ENCODE measurements around the gene C11orf91.
"Not testable (repeated sequence)": the region's sequence is repeated elsewhere in the genome, so short reads cannot be mapped to it uniquely, and the experiment has no call there.

Gene C11orf91

GRCh38 chr11:33670250-33671011, 30.2 kb downstream of the C11orf91 start:
- DNase-seq (ENCODE audit: low spot score) = no peak

DNA sequence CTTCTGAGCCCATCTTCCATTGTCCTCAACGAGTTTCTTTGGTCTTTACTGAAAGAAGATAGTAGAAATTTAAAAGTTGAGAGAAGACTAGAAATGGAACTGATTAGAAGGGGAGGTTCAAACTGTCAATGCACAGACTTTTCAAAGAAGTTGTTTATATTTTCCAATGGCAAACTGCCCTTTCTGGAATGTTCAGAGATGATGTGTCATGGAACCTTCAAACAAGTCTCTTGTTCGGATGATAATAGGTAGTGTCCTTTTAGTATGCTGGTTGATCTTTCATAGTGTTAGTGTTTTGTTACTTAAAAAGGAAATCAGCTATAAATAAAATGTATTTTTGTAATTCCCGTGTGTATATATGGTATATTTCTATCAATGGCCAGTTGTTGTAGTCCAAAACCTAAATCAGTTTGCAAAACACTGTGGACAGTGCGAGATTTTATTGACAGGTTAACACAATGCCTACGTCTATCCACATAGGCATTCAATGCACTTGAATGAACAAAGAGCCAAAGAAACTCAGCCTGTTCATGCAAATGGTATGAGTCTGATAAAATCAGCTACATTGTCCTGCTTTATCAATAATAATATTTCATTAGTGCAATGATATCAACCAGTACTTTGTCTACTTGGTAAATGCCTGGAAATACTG, 30.9 kb downstream of the C11orf91 start:
- DNase-seq (ENCODE audit: low spot score) = no peak

DNA sequence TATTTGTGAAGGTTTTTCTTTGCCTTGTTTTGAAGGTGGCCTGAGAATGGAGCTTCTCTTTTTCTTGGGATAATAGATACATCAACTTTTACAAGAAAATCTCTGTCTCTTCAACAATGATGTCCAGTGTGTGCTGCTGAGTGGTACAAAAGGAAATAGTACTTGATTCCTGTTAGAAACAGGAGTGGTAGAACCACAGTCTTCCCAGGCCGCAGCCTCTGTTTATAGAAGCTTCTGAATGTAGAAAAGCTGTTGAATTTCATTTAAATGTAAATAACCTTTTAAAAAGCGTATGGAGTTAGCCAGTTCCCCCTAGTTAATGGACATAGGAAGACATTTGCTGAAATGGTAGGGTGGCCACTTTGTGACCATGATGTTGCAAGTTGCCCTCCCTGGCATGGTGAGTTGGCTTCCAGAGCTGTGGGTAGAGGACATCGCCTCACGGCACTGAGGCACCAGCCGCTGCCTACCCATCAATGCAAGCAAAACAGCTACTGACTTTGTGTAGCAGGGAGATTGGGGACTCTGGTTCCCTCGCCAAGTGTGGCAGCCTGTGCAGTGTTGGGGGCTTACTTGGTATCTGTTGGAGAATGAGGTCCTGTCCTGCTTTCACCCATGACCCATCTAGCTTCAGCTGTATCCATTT, 31.6 kb downstream of the C11orf91 start:
- no peak for DNase-seq (ENCODE audit: low spot score)

- DNase-seq (ENCODE audit: low spot score) = no peak
Measured at GRCh38 chr11:33668468-33668825, 32.2 kb downstream of the C11orf91 start.

DNA sequence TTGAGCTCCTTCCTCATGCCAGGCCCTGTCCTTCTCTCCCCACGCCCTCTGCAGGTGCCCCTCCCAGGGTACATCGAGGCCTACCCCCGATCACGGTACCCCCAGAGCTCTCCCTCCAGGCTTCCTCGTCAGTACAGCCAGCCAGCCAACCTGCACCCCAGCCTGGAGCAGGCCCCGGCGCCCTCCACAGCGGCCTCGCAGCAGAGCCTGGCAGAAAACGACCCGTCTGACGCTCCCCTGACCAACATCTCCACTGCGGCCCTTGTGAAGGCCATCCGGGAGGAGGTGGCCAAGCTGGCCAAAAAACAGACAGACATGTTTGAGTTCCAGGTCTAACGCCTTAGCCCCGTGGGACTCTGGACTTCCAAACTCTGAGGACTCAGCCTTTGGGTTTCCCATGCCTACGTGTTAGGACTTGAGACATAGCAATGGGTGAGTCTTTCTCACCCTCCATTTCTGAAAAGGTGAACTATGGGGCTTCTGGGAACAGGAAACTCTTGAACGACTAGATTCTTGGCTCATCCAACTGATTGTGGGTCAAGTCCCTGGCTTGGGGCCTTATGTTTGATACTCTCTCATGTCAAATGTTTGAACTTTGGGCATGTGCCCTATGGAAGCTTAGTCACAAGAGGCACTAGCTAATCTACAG, 32.7 kb downstream of the C11orf91 start:
- no peak for DNase-seq (ENCODE audit: low spot score)

- DNase-seq (ENCODE audit: low spot score) = no peak
Measured at GRCh38 chr11:33665350-33666106, 35.1 kb downstream of the C11orf91 start.

GRCh38 chr11:33664827-33665226, 35.8 kb downstream of the C11orf91 start:
- no peak for DNase-seq (ENCODE audit: low spot score)

DNA sequence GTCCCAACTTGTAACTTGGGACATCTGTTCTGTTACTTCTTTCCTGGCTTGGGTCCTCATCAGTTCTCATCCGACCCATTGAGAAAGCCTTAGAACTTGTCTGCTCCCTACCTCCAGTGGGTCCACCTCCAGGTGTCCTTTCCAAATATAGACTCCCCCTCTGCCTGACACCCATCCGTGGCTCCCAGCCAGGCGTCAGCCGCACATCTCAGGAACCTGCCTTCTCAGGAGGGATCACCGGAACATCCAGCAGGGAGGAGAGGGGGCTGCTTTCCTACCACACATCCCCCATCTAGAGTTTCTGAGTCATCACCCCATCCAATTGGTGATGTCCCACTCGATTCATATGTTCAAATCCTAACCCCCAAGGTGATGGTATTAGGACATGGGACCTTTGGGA, 36.5 kb downstream of the C11orf91 start:
- DNase-seq (ENCODE audit: low spot score) = no peak

DNA sequence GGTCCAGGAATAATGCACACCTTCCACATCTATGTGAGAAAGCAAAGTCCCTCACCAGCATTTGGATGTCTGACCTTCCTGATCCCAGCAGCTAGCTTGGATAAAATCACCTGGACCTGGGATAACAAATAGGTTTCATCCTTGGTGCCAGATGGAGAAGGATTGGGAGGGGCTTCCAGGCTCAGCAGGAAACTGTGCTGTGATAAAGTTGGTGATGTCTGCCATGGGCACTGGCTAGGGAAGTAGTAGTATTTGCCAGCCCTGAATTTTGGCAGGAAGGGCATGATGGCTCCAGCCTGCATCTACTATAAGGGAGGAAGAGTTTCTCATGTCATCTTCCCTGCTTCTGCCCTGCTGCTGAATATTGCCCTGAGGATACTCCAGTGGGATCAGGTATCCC, 37.5 kb downstream of the C11orf91 start:
- DNase-seq (ENCODE audit: low spot score) = no peak

DNA sequence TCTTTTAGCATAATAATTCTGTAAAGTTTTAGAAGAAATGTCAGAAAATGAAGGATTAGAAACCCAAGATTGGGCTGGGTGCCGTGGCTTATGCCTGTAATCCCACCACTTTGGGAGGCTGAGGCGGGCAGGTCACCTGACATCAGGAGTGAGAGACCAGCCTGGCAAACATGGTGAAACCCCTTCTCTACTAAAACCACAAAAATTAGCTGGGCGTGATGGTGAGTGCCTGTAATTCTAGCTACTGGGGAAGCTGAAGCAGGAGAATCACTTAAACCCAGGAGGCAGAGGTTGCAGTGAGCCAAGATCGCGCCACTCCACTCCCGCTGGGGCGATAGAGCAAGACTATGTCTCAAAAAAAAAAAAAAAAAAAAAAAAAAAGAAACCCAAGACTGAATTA, 39.1 kb downstream of the C11orf91 start:
- not testable (repeated sequence) for DNase-seq (ENCODE audit: low spot score)

DNA sequence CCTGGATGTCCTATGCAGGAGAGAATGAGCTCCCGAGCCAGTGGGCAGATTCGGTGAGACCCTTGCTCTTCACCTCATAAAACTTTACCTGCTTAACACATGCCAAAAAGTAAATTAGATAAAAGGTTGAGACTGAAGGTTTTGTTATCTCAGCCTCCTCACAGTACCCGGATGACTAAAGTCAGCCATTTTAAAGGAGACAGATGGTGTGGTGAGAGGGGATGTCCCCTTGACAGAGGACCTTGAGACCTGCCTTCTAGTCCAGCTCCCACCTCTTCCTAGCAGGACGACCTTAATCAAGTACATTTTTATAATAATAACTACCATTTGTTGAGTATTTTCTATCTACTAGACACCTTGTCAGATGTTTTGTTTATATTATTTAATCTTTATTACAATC, 39.7 kb downstream of the C11orf91 start:
- no peak for DNase-seq (ENCODE audit: low spot score)

GRCh38 chr11:33659370-33660139, 41.1 kb downstream of the C11orf91 start:
- DNase-seq (ENCODE audit: low spot score) = no peak

GRCh38 chr11:33658195-33658900, 42.3 kb downstream of the C11orf91 start:
- no peak for DNase-seq (ENCODE audit: low spot score)

DNA sequence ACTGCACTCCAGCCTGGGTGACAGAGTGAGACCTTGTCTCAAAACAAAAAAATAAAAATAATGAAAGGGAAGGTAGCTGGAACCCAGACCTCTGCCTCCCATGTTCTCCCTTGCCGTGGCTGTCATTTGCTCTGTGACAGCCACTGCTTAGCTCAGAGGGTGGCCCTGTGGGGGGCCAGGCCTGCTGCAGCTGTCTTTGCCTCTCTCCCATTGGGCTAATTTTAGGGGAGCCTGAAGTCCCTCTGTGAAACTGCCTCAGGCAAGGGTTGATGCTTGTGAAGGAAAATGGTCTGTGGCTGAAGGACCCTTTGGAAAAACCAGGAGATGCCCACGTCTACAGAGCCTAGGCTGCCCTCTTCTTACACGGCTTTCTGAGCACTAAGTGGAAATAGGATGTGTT, 42.9 kb downstream of the C11orf91 start:
- no peak for DNase-seq (ENCODE audit: low spot score)

DNA sequence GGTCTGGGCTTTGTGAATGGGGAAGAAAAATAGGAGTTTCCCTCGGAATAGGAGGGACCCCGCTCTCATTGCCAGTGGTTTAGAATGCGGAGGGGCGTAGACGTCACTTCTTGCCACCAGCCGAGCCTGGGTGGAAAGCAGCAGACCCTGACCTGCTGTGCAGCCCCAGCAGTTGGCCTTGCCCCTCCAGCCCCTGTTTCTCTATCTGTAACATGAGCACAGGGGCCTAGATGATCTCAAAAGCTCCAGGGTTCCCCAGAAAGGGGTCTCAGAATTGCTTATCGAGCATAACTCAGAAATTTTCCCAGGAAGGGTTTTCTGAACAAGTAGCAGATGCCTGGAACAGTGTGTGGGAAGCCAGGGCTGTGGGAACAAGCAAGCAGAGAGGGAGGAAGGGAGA, 43.9 kb downstream of the C11orf91 start:
- DNase-seq (ENCODE audit: low spot score) = no peak

DNA sequence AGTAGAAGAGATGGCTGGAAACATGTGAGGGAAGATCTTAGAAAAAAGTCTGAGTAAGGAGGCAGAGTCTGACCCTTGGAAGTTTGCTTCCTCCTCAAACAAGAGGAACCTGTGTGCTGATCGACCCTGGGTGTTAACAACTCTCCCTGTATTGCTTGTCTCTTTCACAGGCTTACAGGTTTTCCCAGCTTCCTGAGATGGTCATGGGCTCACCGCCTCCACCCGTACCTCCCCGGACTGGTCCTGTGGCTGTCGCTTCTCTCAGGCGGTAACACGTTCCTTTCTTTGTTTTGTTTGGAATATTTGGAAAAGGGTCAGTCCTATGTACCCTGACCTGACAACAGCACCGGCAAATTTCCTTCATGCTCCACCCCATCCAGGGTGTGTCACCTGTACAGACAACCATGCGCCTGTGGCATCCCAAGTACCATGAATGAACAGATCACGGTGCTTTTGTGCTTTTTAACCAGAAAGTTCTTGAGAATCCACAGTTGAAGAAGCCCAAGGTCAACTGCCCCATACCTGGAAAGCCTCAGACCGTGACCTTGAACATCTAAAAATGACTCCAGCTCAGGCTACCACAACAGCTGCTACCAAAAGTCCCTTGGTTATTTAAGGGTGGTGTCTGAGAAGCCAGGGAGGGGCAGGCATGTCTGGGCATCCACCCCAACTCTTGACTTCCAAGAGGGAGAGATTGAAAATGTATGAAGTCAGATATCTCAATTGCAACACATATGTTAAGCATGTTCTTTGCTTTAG, 44.6 kb downstream of the C11orf91 start:
- DNase-seq (ENCODE audit: low spot score) = no peak

DNA sequence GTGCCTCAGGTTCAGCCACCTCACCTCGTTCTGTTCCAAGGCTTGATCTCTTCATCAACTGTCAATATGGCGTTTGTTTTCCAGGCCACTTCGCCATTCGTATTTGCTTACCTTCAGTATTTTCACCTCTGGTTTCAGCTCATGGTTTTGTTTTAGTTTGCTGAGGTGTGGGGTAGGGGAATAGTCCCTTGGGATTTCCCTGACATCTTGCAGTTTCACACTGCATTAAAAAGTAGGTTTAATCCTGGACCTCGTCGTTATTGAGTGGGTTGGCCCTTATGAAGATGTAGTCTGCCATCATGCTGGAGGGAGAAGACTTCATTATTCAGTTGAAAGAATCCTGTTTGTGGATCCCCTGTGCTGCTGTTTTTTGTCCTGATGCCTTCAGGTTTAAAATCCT, 46.0 kb downstream of the C11orf91 start:
- DNase-seq (ENCODE audit: low spot score) = no peak

DNA sequence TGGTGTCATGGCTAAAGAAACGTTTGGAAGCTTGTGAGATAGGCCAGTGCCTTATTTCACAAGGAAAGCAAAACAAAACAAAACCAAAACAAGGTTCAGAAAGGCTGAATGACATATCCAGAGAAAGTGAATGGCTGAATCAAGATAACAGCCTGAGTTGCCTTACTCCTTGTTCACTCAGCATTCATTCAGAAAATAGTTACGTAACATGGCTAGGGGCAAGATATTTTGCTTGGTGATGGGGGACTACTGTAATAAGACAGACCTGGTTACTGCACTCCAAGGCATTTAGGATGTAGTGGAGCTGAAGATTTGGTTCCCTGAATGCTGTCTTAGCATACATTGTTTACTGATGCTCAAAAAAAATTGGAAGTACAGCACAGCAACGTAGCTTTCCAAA, 47.7 kb downstream of the C11orf91 start:
- no peak for DNase-seq (ENCODE audit: low spot score)

DNA sequence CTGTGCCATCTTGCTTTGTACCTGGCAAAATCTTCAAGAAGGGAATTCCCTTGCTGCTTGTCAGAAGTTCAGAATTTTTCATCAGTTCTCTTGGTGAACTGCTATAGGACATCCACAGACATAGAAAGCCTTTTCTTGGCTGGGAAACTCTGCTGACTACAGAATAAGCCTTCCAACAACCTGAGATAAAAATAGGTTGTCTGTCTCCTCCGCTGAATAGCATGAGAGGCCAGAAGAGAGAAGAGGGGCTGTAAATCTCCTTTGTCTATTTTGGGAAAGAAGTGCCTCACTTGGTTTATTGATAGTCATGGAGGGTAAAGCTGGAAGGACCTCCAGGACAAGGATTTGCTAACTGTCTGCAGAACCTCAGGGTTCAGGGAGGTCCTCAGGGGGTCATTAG, 48.2 kb downstream of the C11orf91 start:
- no peak for DNase-seq (ENCODE audit: low spot score)

DNA sequence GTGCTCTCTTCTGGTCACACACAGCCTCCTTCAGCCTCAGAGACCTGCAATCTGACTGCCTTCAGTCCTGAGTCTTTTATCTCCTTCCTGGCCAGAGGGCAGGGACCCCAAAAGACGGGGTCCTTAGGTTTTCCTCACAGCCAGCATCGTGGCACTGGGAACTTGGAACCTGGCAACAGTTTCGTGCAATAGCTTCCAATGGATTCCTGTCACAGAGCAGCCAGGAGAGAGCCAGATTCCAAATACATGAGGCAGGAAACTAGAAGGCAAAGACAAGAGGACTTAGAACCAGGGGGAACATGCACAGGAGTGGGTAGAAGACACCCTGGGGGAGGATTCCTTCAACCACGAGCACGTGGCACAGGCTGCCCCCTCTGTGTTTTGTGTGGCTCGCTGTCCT, 48.6 kb downstream of the C11orf91 start:
- DNase-seq (ENCODE audit: low spot score) = no peak
